Neural cell (in vitro differentiated cells): ENCODE results near the gene MACROH2A1.

Experiments used
- CTCF ChIP-seq: fragments of 450-650 bp; IDR thresholded peaks from 2 replicates; pipeline ENCODE4 v1.5.1; 2014; ENCODE audit warnings: antibody characterized with exemption, mild to moderate bottlenecking, moderate library complexity; ENCODE audit not compliant: poor library complexity, severe bottlenecking
- EP300 ChIP-seq: fragments of 450-650 bp; conservative IDR thresholded peaks from 2 replicates; pipeline ENCODE4 v1.6.1; 2014; ENCODE audit warnings: antibody characterized with exemption, mild to moderate bottlenecking, moderate library complexity; ENCODE audit not compliant: poor library complexity, severe bottlenecking
- EZH2 ChIP-seq: fragments of 200-600, 300-800 bp; shearing (Covaris generic), sonication (generic); IDR thresholded peaks from 2 replicates; pipeline ENCODE4 v1.6.1; 2014; ENCODE audit warnings: antibody characterized with exemption, low read length, borderline replicate concordance, mild to moderate bottlenecking; ENCODE audit not compliant: insufficient read depth, poor library complexity, severe bottlenecking
- MXI1 ChIP-seq: fragments of 450-650 bp; conservative IDR thresholded peaks from 2 replicates; pipeline ENCODE4 v1.6.1; 2014; ENCODE audit warnings: antibody characterized with exemption, mild to moderate bottlenecking; ENCODE audit not compliant: poor library complexity, severe bottlenecking
- POLR2AphosphoS5 ChIP-seq: IDR thresholded peaks from 2 replicates; pipeline ENCODE4 v1.6.1; 2012
- RAD21 ChIP-seq: fragments of 450-650 bp; conservative IDR thresholded peaks from 2 replicates; pipeline ENCODE4 v1.6.1; 2014; ENCODE audit warnings: antibody characterized with exemption, mild to moderate bottlenecking, moderate library complexity
- SMC3 ChIP-seq: fragments of 450-650 bp; conservative IDR thresholded peaks from 2 replicates; pipeline ENCODE4 v1.6.1; 2014; ENCODE audit warnings: antibody characterized with exemption, mild to moderate bottlenecking, moderate library complexity; ENCODE audit not compliant: poor library complexity
- TAF1 ChIP-seq: IDR thresholded peaks from 2 replicates; pipeline ENCODE4 v1.6.1; 2012; ENCODE audit warnings: low read depth
- TF ChIP-seq, protein P1 (sequence below): IDR thresholded peaks from 2 replicates; pipeline ENCODE4 v1.6.1; 2012; ENCODE audit warnings: borderline replicate concordance

GRCh38 chr5:135294793-135295192 lies 104.2 kb downstream of the MACROH2A1 start:
- TF ChIP-seq CTCF (no peak), RAD21 (no peak), EZH2 (no peak), EP300 (no peak), POLR2AphosphoS5 (no peak), MXI1 (no peak), SMC3 (no peak), TAF1 (no peak)
- TF ChIP-seq, protein P1, sequence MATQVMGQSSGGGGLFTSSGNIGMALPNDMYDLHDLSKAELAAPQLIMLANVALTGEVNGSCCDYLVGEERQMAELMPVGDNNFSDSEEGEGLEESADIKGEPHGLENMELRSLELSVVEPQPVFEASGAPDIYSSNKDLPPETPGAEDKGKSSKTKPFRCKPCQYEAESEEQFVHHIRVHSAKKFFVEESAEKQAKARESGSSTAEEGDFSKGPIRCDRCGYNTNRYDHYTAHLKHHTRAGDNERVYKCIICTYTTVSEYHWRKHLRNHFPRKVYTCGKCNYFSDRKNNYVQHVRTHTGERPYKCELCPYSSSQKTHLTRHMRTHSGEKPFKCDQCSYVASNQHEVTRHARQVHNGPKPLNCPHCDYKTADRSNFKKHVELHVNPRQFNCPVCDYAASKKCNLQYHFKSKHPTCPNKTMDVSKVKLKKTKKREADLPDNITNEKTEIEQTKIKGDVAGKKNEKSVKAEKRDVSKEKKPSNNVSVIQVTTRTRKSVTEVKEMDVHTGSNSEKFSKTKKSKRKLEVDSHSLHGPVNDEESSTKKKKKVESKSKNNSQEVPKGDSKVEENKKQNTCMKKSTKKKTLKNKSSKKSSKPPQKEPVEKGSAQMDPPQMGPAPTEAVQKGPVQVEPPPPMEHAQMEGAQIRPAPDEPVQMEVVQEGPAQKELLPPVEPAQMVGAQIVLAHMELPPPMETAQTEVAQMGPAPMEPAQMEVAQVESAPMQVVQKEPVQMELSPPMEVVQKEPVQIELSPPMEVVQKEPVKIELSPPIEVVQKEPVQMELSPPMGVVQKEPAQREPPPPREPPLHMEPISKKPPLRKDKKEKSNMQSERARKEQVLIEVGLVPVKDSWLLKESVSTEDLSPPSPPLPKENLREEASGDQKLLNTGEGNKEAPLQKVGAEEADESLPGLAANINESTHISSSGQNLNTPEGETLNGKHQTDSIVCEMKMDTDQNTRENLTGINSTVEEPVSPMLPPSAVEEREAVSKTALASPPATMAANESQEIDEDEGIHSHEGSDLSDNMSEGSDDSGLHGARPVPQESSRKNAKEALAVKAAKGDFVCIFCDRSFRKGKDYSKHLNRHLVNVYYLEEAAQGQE, result no peak
